ENCODE measurements around the gene MGMT.

- TF ChIP-seq POLR2AphosphoS5 (IDR thresholded peaks at IDR 0.05) = no peak
- no peak for TF ChIP-seq POLR2A (IDR thresholded peaks at IDR 0.05)
- no peak for TF ChIP-seq CTCF (IDR thresholded peaks at IDR 0.05)
- no peak for TF ChIP-seq EP300 (IDR thresholded peaks at IDR 0.05)
Measured at GRCh38 chr10:129462257-129462795, 4.7 kb upstream of the MGMT start.
